Duodenal mucosa (tissue), 2 donors: Measurements from ENCODE around the gene C2orf81.
A peak's percentile ranks its signal among the peaks of the same experiment; 100 is the strongest.

Source experiments
- H3K27ac ChIP-seq: one replicate; pipeline ENCODE4 v1.7.0; 2013; ENCODE audit warnings: low read depth, low read length
- H3K27me3 ChIP-seq, 2 donors: one replicate each; pipeline ENCODE4 v1.7.0; 2013; ENCODE audit warnings: low read length in 2 of 2, control low read depth in 1 of 2; ENCODE audit not compliant: insufficient read depth in 2 of 2, control insufficient read depth in 1 of 2
- H3K36me3 ChIP-seq, 2 donors: one replicate each; pipeline ENCODE4 v1.7.0; 2013; ENCODE audit warnings: low read length in 2 of 2, control low read depth in 1 of 2; ENCODE audit not compliant: insufficient read depth in 2 of 2, control insufficient read depth in 1 of 2
- H3K4me1 ChIP-seq, 2 donors: one replicate each; pipeline ENCODE4 v1.7.0; 2013; ENCODE audit warnings: low read length in 2 of 2, control low read depth in 1 of 2; ENCODE audit not compliant: insufficient read depth in 2 of 2, control insufficient read depth in 1 of 2
- H3K4me3 ChIP-seq, 2 donors: one replicate each; pipeline ENCODE4 v1.7.0; 2013; ENCODE audit warnings: low read length in 2 of 2, low read depth in 1 of 2
- H3K9ac ChIP-seq, 2 donors: one replicate each; pipeline ENCODE4 v1.7.0; 2013; ENCODE audit warnings: low read length in 2 of 2, low read depth in 1 of 2
- H3K9me3 ChIP-seq, 2 donors: one replicate each; pipeline ENCODE4 v1.7.0; 2013; ENCODE audit warnings: low read length in 2 of 2, control low read depth in 1 of 2; ENCODE audit not compliant: control insufficient read depth in 1 of 2

Gene C2orf81

DNA sequence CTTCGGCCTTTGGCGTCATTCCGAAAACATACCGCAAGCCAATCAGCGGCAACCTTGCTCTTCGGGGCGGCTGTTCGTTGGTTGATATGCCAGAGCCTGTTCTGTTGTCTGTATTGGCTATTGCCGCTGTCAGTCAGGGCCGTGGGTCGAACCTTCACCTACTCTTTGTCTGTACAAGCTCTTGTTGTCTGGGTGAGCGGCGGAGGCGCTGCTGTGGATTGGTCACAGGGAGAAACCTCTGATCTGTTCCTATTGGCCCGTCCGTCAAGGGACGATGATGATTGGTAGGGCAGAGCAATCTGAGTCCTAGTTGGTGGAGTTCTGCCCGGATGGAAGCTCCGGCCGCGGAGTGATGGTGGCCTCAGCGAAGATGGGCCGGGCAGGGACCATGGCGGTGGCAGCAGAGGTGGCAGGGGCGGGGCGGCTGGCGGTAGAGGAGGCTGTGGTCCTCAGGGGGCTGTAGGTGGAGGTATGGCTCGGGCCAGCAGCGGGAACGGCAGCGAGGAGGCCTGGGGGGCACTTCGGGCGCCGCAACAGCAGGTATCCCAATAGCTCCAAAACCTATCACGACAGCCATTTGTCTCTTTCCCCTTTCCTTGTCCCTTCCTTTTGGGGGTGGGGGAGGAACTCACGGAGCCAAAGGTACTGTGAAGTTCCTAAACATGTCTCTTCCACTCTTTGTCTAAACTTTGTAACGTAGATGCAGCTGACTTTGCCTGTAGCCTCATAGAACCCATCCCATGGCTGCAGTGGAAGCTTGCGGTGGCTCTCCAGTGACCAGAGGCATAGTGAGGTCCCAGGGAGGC is 36.9 kb upstream of the C2orf81 start, which contains the start of gene WBP1:
WBP1 (plus strand) TSS at position 307 of the 806 bp plus-strand sequence; CDS start at position 472, 165 bp downstream.
- Histone ChIP-seq H3K27ac (peak within 1 kb of the TSS; percentile 98), H3K4me1 (peaks cover 39 to 53% of the 10 kb centered on the region in 2 donors), H3K36me3 (peaks cover 11 to 25% of the 10 kb centered on the region in 2 donors), H3K9ac (peak within 1 kb of the TSS; percentile 93 to 96), H3K9me3 (no peaks in the 10 kb centered on the region), H3K27me3 (no peaks in the 10 kb centered on the region), H3K4me3 (peak within 1 kb of the TSS; percentile 89 to 99)

DNA sequence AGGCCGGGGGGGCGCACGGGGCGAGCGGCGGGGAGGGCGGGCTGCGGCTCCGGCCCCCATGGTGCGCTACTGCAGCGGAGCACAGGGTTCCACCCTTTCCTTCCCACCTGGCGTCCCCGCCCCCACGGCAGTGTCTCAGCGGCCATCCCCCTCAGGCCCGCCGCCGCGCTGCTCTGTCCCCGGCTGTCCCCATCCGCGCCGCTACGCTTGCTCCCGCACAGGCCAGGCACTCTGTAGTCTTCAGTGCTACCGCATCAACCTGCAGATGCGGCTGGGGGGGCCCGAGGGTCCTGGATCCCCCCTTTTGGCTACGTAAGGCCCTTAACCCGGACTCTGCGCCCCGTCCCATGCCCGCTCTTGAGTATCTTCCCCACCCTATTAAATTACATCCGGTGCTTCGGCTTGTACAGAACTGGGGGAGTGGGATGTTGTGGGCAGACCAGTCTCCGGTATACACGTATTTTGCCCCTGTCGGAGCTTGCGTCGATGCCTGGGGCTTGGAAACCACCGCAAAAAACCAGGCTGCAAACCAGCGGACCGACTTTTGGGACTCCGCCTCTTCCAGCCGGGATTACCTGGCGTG is 36.2 kb upstream of the C2orf81 start:
- H3K36me3 ChIP-seq: peaks cover 8 to 20% of the 10 kb centered on the region in 2 donors
- H3K27me3 ChIP-seq: no peaks in the 10 kb centered on the region

DNA sequence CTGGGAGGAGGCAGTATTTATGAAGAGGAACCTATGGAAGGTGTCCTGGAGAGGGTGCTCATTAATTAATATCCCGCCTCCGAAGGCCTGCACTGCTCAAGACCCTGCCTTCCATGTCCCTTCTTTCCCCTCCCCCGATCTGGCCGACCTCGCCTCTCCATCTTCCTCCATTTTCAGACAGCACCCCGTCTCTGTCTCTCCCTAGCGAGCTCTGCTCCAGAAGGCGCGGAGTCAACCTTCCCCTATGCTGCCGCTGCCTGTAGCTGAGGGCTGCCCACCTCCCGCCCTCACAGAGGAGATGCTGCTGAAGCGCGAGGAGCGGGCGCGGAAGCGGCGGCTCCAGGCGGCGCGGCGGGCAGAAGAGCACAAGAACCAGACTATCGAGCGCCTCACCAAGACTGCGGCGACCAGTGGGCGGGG is 35.7 kb upstream of the C2orf81 start:
- peaks cover 3 to 15% of the 10 kb centered on the region in 2 donors for H3K36me3 ChIP-seq
- H3K9me3 ChIP-seq: no peaks in the 10 kb centered on the region
- peak overlapping the region; percentile 27 to 96 for H3K9ac ChIP-seq
- peak overlapping the region; percentile 98 for H3K27ac ChIP-seq
- H3K4me3 ChIP-seq: peak overlapping the region; percentile 79 to 99
- peaks cover 28 to 41% of the 10 kb centered on the region in 2 donors for H3K4me1 ChIP-seq
- no peaks in the 10 kb centered on the region for H3K27me3 ChIP-seq

More for the DNA sequence above, 36.2 kb upstream of the C2orf81 start:
- Histone ChIP-seq H3K27ac (peak overlapping the region; percentile 98), H3K4me3 (peak overlapping the region; percentile 79 to 99), H3K4me1 (peaks cover 32 to 46% of the 10 kb centered on the region in 2 donors), H3K9ac (peak overlapping the region; percentile 93 to 96), H3K9me3 (no peaks in the 10 kb centered on the region)

DNA sequence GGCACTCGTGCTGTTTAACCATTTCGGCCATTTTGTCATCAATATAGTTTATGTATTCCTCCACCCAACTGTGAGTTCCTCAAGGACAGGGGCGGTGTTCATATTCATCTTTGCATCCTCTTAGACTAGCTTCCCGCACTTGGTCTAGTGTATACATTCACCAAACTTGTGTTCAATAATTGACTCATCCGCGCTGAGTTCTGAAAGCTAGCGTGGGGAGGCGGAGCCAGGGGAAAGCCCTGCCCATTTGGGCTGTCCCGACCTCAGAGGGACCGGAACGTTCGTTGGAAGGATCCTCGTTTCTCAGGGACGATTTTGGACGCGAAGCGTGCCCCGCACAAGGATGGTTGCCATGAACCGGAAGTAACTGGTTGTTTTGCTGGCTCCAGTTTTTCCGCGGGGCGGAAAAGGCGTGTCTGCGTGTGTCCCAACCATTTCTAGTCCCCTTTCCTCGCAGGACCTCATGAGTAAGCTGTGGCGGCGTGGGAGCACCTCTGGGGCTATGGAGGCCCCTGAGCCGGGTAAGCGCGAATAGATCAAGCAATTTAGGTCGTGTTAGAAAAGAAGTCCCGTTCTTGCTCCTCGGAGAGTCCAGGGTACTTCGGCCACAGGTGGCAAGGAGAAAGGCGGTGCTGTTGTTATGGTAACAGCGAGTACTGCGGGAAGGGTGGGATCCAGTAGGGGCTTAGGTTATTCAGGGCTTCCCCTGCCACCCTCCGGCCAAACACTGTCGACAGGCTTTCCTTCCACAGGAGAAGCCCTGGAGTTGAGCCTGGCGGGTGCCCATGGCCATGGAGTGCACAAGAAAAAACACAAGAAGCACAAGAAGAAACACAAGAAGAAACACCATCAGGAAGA is 33.5 kb upstream of the C2orf81 start, which contains the start of gene INO80B:
INO80B (plus strand) TSS at position 434 of the 858 bp plus-strand sequence; CDS start at position 464, 30 bp downstream.
- H3K9ac ChIP-seq: peak within 1 kb of the TSS; percentile 73 to 74
- no peaks in the 10 kb centered on the region for H3K27me3 ChIP-seq
- H3K27ac ChIP-seq: no peak within 1 kb of the TSS
- no peaks in the 10 kb centered on the region for H3K9me3 ChIP-seq
- H3K4me1 ChIP-seq: peaks cover 28 to 38% of the 10 kb centered on the region in 2 donors
- H3K36me3 ChIP-seq: no peaks in the 10 kb centered on the region
- H3K4me3 ChIP-seq: peak within 1 kb of the TSS; percentile 84 to 85

DNA sequence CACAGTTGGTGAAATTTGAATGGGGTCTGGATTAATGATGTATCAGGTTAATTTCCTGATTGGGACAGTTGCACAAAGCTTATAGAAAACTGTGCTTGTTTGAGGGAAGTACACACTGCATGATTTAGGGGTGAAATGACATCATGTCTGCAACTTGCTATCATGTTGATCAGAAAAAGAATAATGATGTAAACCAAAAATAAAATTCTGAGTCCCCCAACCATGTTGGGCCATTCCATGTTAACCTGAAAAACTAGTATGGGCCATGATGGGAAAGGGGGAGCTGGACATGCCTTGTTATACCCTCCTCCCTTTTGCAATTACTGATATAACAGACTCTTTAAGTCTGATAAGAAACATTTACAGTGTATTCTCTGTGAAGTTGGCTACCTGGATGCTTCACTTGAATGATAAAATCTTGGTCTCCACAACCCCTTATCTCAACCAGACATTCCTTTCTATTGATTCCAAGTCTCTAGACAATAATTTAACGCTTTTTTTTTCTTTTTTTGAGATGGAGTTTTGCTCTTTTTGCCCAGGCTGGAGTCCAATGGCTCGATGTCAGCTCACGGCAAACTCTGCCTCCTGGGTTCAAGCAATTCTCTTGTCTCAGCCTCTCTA is 29.3 kb upstream of the C2orf81 start:
- H3K27me3 ChIP-seq: no peaks in the 10 kb centered on the region
- no peak overlapping the region for H3K9ac ChIP-seq
- no peaks in the 10 kb centered on the region for H3K9me3 ChIP-seq
- H3K4me3 ChIP-seq: no peak overlapping the region
- H3K4me1 ChIP-seq: peaks cover 6 to 16% of the 10 kb centered on the region in 2 donors
- no peak overlapping the region for H3K27ac ChIP-seq
- no peaks in the 10 kb centered on the region for H3K36me3 ChIP-seq

DNA sequence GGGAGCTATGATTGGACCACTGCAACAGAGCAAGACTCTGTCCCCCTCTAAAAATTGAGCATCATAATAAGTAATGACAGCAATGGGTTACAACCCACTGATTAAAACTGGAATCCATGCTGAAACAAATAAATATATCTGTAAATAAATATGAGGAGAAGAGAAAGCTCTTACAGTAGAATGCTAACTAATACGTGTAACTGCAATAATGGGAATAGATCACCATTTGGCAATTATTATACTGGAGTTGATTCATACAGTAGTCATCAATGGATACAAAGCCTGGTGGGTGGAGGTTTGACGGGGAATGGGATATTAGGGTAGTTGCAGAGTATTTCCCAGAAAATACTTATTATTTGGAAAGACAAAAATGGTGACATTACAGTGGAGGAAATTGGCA is 27.4 kb upstream of the C2orf81 start:
- no peak overlapping the region for H3K27ac ChIP-seq
- H3K27me3 ChIP-seq: no peaks in the 10 kb centered on the region
- H3K36me3 ChIP-seq: no peaks in the 10 kb centered on the region
- H3K9me3 ChIP-seq: no peaks in the 10 kb centered on the region
- no peak overlapping the region for H3K9ac ChIP-seq
- H3K4me3 ChIP-seq: no peak overlapping the region
- H3K4me1 ChIP-seq: peaks cover 7 to 14% of the 10 kb centered on the region in 2 donors

DNA sequence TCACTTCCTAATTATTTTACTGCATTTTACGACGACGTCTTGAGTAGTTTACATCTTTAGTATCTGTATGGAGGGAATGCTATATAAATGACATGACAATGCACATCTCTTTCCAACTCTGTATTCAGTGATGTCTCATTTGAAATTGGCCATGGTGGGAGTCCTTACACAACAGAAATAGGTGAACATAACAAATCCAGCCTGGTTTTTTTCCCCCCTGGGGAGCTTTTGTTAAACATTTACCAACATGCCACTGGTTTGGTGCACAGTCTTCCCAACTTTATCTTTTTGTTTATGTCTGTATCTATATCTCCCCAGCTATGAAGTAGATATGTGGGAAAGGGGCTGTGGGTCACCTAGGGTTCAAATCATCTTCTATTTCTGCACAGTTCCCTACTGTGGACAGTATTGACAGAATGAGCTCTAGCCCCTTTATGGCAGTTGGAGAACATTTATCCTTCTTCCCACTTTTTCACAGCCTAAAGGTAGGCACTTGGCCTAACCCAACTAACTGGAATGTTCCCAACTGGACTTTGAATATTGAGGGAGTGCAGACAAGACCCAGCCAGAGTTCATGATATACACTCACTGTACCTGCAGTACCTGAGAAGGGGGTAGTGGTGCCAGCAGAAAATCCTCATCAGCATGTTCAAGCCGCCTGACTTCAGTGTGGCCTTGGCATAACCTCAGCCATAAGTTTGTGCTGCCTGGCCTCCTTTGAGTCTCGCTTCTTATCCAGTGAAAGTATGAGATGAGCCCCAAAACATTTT is 26.0 kb upstream of the C2orf81 start:
- H3K9ac ChIP-seq: no peak overlapping the region
- H3K9me3 ChIP-seq: no peaks in the 10 kb centered on the region
- peaks cover 7 to 18% of the 10 kb centered on the region in 2 donors for H3K4me1 ChIP-seq
- H3K36me3 ChIP-seq: no peaks in the 10 kb centered on the region
- H3K27ac ChIP-seq: no peak overlapping the region
- H3K4me3 ChIP-seq: no peak overlapping the region
- no peaks in the 10 kb centered on the region for H3K27me3 ChIP-seq

DNA sequence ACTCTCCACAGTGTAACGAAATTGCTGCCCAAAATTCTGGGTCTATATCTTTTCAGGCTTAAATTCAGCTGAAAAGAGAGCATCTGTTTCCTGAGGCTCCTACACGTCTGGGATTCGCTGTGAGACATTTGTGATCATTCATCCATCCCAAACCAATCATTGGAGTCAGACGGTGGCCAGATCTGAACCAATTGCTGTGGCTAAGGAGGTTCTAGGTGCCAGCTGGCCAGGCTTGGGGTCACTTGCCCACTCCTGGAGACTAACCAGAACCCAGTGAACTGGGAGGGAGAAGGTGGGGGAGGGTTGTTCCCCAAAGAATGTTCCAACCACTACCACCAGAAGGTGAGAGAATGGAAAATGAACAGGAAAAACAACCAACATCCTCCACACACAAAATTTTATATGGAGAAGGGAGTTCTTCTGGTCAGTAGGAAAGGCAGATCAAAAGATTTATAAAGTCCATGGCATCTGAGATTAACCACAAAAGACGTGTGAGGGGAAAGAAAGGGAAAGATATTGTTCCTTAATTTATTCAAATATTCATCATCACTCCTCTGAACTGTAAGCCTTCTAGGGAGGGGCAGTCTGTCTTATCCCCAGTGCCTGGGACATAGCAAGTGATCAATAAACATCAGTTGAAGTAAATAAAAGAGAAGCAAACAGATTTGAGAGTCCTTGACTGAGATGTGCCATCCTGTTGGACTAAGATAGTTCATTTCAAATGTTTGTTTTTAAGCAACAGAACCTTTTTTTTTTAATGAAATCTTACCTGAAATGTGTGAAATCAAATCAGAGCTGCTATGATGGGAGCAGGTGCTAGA is 23.3 kb upstream of the C2orf81 start:
- no peaks in the 10 kb centered on the region for H3K9me3 ChIP-seq
- peaks cover 10 to 30% of the 10 kb centered on the region in 2 donors for H3K4me1 ChIP-seq
- no peak overlapping the region for H3K9ac ChIP-seq
- H3K27me3 ChIP-seq: peaks cover 0 to 4% of the 10 kb centered on the region in 2 donors
- H3K36me3 ChIP-seq: no peaks in the 10 kb centered on the region
- H3K27ac ChIP-seq: no peak overlapping the region
- peak overlapping the region in 1 of 2 donors; percentile 19 for H3K4me3 ChIP-seq
